DND-41 (cell line): ENCODE measurements around the gene CWH43.
"Not testable (repeated sequence)": the region's sequence is repeated elsewhere in the genome, so short reads cannot be mapped to it uniquely, and the experiment has no call there.

Experiments
- CTCF ChIP-seq: IDR thresholded peaks from 2 replicates; pipeline ENCODE4 v1.5.1; 2012; ENCODE audit warnings: borderline replicate concordance, low read length, moderate library complexity, mild to moderate bottlenecking; ENCODE audit not compliant: poor library complexity, severe bottlenecking; ENCODE audit errors: extremely low read depth
- EZH2 ChIP-seq: IDR thresholded peaks from 3 replicates; pipeline ENCODE4 v1.6.1; 2012; ENCODE audit warnings: borderline replicate concordance, low read depth, mild to moderate bottlenecking, moderate library complexity, low read length, inconsistent platforms; ENCODE audit not compliant: severe bottlenecking

- TF ChIP-seq EZH2, CTCF: not testable (repeated sequence)
Measured at GRCh38 chr4:49072196-49072595, 86.1 kb downstream of the CWH43 start.
